ENCODE measurements around the gene ACE.

The ACE gene

DNA sequence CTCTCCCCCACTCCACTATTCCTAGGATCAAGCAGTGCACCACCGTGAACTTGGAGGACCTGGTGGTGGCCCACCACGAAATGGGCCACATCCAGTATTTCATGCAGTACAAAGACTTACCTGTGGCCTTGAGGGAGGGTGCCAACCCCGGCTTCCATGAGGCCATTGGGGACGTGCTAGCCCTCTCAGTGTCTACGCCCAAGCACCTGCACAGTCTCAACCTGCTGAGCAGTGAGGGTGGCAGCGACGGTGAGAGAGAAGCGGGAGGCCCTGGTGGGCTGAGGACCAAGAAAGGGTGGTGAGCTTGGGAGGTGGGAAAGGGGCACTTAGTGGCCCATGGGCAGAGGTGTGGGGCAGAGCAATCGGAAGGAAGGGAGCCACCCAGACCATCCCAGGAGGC is 16.6 kb downstream of the ACE start:
- TF ChIP-seq, protein P1, sequence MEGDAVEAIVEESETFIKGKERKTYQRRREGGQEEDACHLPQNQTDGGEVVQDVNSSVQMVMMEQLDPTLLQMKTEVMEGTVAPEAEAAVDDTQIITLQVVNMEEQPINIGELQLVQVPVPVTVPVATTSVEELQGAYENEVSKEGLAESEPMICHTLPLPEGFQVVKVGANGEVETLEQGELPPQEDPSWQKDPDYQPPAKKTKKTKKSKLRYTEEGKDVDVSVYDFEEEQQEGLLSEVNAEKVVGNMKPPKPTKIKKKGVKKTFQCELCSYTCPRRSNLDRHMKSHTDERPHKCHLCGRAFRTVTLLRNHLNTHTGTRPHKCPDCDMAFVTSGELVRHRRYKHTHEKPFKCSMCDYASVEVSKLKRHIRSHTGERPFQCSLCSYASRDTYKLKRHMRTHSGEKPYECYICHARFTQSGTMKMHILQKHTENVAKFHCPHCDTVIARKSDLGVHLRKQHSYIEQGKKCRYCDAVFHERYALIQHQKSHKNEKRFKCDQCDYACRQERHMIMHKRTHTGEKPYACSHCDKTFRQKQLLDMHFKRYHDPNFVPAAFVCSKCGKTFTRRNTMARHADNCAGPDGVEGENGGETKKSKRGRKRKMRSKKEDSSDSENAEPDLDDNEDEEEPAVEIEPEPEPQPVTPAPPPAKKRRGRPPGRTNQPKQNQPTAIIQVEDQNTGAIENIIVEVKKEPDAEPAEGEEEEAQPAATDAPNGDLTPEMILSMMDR (IDR thresholded peaks at IDR 0.05): no peak

DNA sequence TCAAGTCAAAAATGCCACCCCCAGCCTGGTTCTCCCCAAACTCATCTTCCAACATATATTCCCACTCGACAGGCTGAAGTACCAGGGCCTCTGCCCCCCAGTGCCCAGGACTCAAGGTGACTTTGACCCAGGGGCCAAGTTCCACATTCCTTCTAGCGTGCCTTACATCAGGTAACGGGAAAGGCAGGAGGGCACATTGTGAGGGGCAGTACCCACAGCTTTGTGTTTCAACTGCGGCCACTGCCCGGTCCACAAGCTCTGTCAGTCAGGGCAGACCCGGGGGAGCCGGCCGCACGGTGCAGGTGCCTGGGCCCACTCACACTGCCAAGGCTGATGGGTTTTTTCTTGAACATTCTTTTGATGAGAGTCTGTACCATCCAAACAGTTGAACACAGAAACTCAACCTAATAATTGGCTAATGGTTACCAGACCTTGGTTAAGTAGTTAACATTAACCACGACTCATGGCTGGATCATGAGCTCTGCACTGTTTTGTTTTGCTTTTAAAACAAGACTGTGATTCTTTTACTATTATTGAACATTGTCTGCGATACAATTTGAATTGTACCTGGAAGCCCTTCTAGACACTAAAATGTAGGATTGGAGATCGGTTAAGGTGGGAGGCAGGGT is 17.6 kb downstream of the ACE start:
- TF ChIP-seq, protein P1 (IDR thresholded peaks at IDR 0.05): no peak

DNA sequence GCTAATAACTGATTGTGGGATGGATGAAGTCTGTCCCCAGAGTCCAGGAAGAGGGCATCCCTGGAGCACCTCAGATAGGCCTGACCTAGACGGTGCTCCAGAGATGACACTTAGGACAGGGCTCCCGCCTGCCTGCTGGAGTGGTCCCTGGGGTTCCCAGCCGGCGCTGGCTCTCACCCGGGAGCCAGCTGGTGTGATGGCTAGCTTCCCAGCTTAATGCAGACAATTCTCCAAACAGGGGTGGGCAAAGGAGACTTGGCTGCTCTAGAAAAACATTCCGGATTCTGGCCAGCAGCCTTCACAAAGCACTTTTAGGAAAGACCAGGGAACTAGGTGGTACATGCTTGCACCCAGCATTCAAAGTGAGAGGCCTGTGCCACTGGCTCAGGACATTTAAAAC is 18.6 kb downstream of the ACE start:
- TF ChIP-seq, protein P1 (IDR thresholded peaks at IDR 0.05): no peak

DNA sequence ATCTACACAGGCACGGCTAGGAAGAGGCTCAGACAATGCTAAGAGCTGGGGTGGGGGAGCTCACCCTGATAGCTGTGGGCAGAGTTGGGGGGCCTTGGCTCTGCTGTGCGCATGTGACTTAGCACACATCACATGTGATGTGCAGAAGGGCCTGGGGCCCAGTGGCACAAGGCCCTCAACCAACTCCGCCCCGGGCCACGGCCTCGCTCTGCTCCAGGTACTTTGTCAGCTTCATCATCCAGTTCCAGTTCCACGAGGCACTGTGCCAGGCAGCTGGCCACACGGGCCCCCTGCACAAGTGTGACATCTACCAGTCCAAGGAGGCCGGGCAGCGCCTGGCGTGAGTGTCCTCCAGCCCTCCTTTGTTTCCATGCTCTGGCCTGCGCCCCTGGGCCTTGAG is 19.3 kb downstream of the ACE start:
- TF ChIP-seq, protein P1 (IDR thresholded peaks at IDR 0.05): no peak

DNA sequence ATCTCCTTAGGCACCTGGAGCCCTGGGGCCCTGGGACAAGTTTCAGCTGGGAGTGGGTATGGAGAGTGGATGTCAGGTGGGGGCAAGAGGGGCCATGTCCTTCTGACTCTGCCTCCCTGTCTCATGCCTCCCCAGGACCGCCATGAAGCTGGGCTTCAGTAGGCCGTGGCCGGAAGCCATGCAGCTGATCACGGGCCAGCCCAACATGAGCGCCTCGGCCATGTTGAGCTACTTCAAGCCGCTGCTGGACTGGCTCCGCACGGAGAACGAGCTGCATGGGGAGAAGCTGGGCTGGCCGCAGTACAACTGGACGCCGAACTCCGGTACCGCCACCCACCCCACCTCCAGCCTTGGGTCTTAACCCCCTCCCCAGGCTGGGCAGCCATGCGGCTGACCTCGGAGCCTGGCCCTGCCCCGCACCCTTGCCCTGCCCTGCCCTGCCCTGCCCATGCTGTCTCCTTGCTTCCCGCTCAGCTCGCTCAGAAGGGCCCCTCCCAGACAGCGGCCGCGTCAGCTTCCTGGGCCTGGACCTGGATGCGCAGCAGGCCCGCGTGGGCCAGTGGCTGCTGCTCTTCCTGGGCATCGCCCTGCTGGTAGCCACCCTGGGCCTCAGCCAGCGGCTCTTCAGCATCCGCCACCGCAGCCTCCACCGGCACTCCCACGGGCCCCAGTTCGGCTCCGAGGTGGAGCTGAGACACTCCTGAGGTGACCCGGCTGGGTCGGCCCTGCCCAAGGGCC is 20.0 kb downstream of the ACE start:
- TF ChIP-seq, protein P1 (IDR thresholded peaks at IDR 0.05): no peak

DNA sequence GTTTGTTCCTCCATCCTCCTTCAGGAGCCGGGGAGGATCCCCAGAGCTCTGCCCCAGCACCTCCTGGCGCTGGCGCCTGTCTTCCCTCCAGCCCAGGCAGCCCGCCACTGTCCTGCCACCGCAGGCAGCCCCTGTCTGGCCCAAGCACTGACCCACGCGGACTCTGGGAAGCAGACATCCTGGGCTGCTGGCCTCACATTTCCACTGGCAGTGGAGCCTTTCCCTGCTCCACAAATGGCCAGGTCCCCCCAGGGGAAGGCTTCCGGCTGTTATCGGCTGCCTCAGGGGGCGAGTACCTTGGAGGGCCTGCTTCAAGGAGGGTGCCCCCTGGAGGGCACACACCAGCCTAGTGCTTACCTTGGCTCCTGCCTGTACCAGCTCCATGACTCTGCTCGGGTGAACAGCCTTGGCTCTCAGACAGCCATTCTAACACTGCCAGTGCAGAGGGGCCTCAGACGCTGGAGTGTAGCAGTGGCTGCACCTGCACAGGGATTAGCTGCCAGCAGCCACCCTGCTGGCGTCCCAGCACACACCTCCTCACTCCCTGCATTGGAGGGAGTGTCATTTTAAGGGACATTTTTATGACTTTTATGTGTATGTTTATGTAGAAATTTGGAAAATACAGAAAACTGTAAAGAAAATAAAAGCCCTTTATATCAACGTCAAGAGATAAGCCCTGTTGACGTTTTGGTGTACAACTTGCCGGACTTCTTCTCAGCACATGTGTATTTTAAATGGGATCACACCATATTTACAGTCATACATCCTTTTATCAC is 21.0 kb downstream of the ACE start:
- TF ChIP-seq, protein P1 (IDR thresholded peaks at IDR 0.05): peak; percentile 32

DNA sequence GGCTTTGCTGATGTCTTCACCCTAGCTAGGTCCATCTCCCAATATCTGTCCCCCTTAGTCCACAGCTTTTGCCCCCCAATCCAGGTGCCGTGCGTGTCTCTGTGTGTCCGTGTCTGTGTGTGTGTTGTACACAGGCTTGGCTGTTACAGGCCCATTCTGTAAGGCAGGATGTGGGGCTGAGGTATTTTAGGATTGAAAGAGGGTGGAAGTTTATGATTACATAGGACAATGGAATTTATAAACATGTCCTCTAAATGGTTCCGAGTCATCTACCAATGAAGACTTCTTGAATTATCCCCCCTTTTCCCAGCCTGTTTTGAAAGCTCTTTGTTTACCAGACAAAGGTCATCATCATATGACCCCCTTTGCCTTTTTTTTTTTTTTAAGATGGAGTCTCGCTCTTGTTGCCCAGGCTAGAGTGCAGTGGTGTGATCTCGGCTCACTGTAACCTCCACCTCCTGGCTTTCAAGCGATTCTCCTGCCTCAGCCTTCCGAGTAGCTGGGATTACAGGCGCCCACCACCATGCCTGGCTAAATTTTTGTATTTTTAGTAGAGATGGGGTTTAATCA is 21.9 kb downstream of the ACE start:
- TF ChIP-seq, protein P1 (IDR thresholded peaks at IDR 0.05): no peak
